Neural cell (in vitro differentiated cells): ENCODE data around the gene PDK2. TPM values are rescaled to one million over a fixed set of nuclear protein-coding genes. Genes with fewer than 3 reads are reported as not detected.

Experiments
- H2AFZ ChIP-seq: fragments of 200-600, 300-800 bp; sonication (generic), shearing (Covaris generic); 2 replicates; pipeline ENCODE4 v1.6.0; 2014; ENCODE audit warnings: low read depth, mild to moderate bottlenecking, antibody characterized with exemption, low read length, moderate library complexity
- H3F3A ChIP-seq: fragments of 200-600 bp; shearing (Covaris generic); 2 replicates; pipeline ENCODE4 v1.6.1; 2016; ENCODE audit warnings: mild to moderate bottlenecking, moderate library complexity, mixed read lengths, antibody characterized with exemption, low read length; ENCODE audit not compliant: insufficient read depth, poor library complexity, severe bottlenecking
- H3K27ac ChIP-seq: fragments of 200-600, 300-800 bp; sonication (generic), shearing (Covaris generic); 2 replicates; pipeline ENCODE4 v1.5.1; 2014; ENCODE audit warnings: mild to moderate bottlenecking, low read length, moderate library complexity
- H3K27me3 ChIP-seq: fragments of 300-800, 200-600 bp; sonication (generic), shearing (Covaris generic); 2 replicates; pipeline ENCODE4 v1.6.0; 2014; ENCODE audit warnings: mild to moderate bottlenecking, low read depth, low read length, moderate library complexity; ENCODE audit not compliant: insufficient read depth
- H3K36me3 ChIP-seq: fragments of 300-800, 200-600 bp; sonication (generic), shearing (Covaris generic); 2 replicates; pipeline ENCODE4 v1.5.1; 2014; ENCODE audit warnings: mild to moderate bottlenecking, antibody characterized with exemption, low read length, moderate library complexity; ENCODE audit not compliant: insufficient read depth
- H3K4me2 ChIP-seq: fragments of 300-800, 200-600 bp; sonication (generic), shearing (Covaris generic); 2 replicates; pipeline ENCODE4 v1.6.0; 2014; ENCODE audit warnings: mild to moderate bottlenecking, low read length
- H3K4me3 ChIP-seq: fragments of 300-800, 200-600 bp; sonication (generic), shearing (Covaris generic); 2 replicates; pipeline ENCODE4 v1.5.1; 2014; ENCODE audit warnings: mild to moderate bottlenecking, low read length, moderate library complexity
- H3K79me2 ChIP-seq: fragments of 200-600 bp; shearing (Covaris generic); replicated peaks from 2 replicates; pipeline ENCODE4 v1.6.0; 2014; ENCODE audit warnings: mild to moderate bottlenecking, low read length, moderate library complexity; ENCODE audit not compliant: insufficient read depth
- H3K9ac ChIP-seq: fragments of 300-800, 200-600 bp; sonication (generic), shearing (Covaris generic); 2 replicates; pipeline ENCODE4 v1.6.1; 2016; ENCODE audit warnings: mild to moderate bottlenecking, low read length, mixed read lengths
- H3K9me2 ChIP-seq: fragments of 200-600 bp; shearing (Covaris generic); 2 replicates; pipeline ENCODE4 v1.6.1; 2016; ENCODE audit warnings: mild to moderate bottlenecking, low read length, mixed read lengths; ENCODE audit not compliant: insufficient read depth
- H3K9me3 ChIP-seq: fragments of 200-600, 300-800 bp; sonication (generic), shearing (Covaris generic); 2 replicates; pipeline ENCODE4 v1.6.1; 2016; ENCODE audit warnings: mild to moderate bottlenecking, mixed run types, low read length, moderate library complexity, mixed read lengths
- H4K20me1 ChIP-seq: fragments of 200-600 bp; shearing (Covaris generic); 2 replicates; pipeline ENCODE4 v1.6.1; 2016; ENCODE audit warnings: mild to moderate bottlenecking, mixed run types; ENCODE audit not compliant: insufficient read depth
- CTCF ChIP-seq: fragments of 450-650 bp; IDR thresholded peaks from 2 replicates; pipeline ENCODE4 v1.5.1; 2014; ENCODE audit warnings: antibody characterized with exemption, mild to moderate bottlenecking, moderate library complexity; ENCODE audit not compliant: poor library complexity, severe bottlenecking
- EP300 ChIP-seq: fragments of 450-650 bp; conservative IDR thresholded peaks from 2 replicates; pipeline ENCODE4 v1.6.1; 2014; ENCODE audit warnings: antibody characterized with exemption, mild to moderate bottlenecking, moderate library complexity; ENCODE audit not compliant: poor library complexity, severe bottlenecking
- EZH2 ChIP-seq: fragments of 200-600, 300-800 bp; shearing (Covaris generic), sonication (generic); IDR thresholded peaks from 2 replicates; pipeline ENCODE4 v1.6.1; 2014; ENCODE audit warnings: antibody characterized with exemption, low read length, borderline replicate concordance, mild to moderate bottlenecking; ENCODE audit not compliant: insufficient read depth, poor library complexity, severe bottlenecking
- MXI1 ChIP-seq: fragments of 450-650 bp; conservative IDR thresholded peaks from 2 replicates; pipeline ENCODE4 v1.6.1; 2014; ENCODE audit warnings: antibody characterized with exemption, mild to moderate bottlenecking; ENCODE audit not compliant: poor library complexity, severe bottlenecking
- POLR2AphosphoS5 ChIP-seq: IDR thresholded peaks from 2 replicates; pipeline ENCODE4 v1.6.1; 2012
- RAD21 ChIP-seq: fragments of 450-650 bp; conservative IDR thresholded peaks from 2 replicates; pipeline ENCODE4 v1.6.1; 2014; ENCODE audit warnings: antibody characterized with exemption, mild to moderate bottlenecking, moderate library complexity
- REST ChIP-seq: IDR thresholded peaks from 2 replicates; pipeline ENCODE4 v1.6.1; 2012; ENCODE audit warnings: borderline replicate concordance
- SMC3 ChIP-seq: fragments of 450-650 bp; conservative IDR thresholded peaks from 2 replicates; pipeline ENCODE4 v1.6.1; 2014; ENCODE audit warnings: antibody characterized with exemption, mild to moderate bottlenecking, moderate library complexity; ENCODE audit not compliant: poor library complexity
- TAF1 ChIP-seq: IDR thresholded peaks from 2 replicates; pipeline ENCODE4 v1.6.1; 2012; ENCODE audit warnings: low read depth
- polyA plus RNA-seq: library from polyadenylated mRNA; depleted of rRNA; stranded (reverse); fragments of >200 nt; gene quantifications from 2 replicates; pipeline ENCODE4 v1.2.3, GENCODE V29; 2014

Gene PDK2
- polyA plus RNA-seq, 1 donor from 2014 or later, result 36.2 TPM

- H3K9me2 ChIP-seq, result no peaks in the 10 kb centered on the region
- no peaks in the 10 kb centered on the region for H3K9me3 ChIP-seq
- no peaks in the 10 kb centered on the region for H3K27me3 ChIP-seq
- no peak overlapping the region for H3K4me2 ChIP-seq
- peaks cover 33% of the 10 kb centered on the region for H4K20me1 ChIP-seq
- no peak overlapping the region for H3K9ac ChIP-seq
- peaks cover 12% of the 10 kb centered on the region for H3K36me3 ChIP-seq
- H3F3A ChIP-seq, result no peaks in the 10 kb centered on the region
- H2AFZ ChIP-seq, result no peak overlapping the region
- H3K79me2 ChIP-seq, result peaks cover 25% of the 10 kb centered on the region
- H3K4me3 ChIP-seq, result no peak overlapping the region
- no peak overlapping the region for H3K27ac ChIP-seq
- TF ChIP-seq EP300 (no peak), TAF1 (no peak), MXI1 (no peak), REST (no peak), EZH2 (no peak), POLR2AphosphoS5 (no peak), SMC3 (no peak), RAD21 (no peak), CTCF (no peak)
Observed at GRCh38 chr17:50143461-50144176, 48.5 kb downstream of the PDK2 start.

DNA sequence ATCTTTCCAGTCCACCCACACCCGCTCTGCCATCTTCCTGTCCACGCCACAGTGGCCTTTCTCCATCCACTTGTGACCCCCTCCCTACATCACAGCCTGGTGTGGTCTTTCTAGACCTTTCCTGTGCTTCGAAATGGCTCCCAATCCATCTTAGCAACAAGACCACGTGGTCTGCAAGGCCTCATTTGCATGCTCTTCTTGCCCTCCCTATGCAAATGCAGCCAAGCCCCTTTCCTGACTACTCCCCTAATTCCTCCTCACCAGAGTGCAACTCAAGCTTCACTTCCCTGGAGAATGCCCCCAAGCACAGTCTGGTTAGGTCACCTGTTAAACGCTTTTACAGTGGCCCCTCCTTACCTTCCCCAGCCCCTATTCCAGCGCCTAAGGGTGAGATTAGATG, 49.2 kb downstream of the PDK2 start:
- Histone ChIP-seq H3K4me2 (no peak overlapping the region), H3F3A (no peaks in the 10 kb centered on the region), H3K9me2 (no peaks in the 10 kb centered on the region), H3K4me3 (no peak overlapping the region), H3K27ac (no peak overlapping the region), H3K9me3 (no peaks in the 10 kb centered on the region), H3K9ac (no peak overlapping the region), H3K27me3 (no peaks in the 10 kb centered on the region), H3K79me2 (peaks cover 31% of the 10 kb centered on the region), H4K20me1 (peaks cover 38% of the 10 kb centered on the region), H2AFZ (no peak overlapping the region), H3K36me3 (peaks cover 5% of the 10 kb centered on the region)
- no peak for TF ChIP-seq EP300
- TF ChIP-seq EZH2, result no peak
- TF ChIP-seq REST, result no peak
- no peak for TF ChIP-seq RAD21
- TF ChIP-seq TAF1, result no peak
- TF ChIP-seq POLR2AphosphoS5, result no peak
